GM11168 (cell line): ENCODE results near the gene KRTAP20-1.

Experiments
- in situ Hi-C: fragments of 300-500 bp; cut with MboI; formaldehyde crosslinking; loops from one replicate; pipeline ENCODE4 v1.12.0; 2022; ENCODE audit warnings: low sequenced_read_pairs; ENCODE audit not compliant: unreplicated experiment

The KRTAP20-1 gene

DNA sequence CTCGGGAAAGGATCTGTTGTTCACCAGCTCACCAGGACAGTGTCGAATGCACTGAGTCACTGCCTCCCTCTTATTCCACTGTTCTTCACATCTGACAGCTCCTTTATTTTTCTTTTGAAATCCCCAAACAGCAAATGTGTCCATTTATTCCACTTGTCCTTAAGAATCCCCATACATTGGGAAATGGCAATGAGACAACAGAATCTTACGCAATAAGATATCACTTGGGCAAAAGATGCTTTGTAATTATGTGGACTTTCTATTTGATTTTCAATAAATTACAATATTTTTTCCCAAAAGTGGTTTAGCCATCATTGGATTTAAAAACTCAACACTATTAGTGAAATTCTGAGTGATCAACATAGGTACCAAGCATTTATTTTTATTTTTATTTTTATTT, 22.5 kb downstream of the KRTAP20-1 start:
- in situ Hi-C loops = no loop called here

DNA sequence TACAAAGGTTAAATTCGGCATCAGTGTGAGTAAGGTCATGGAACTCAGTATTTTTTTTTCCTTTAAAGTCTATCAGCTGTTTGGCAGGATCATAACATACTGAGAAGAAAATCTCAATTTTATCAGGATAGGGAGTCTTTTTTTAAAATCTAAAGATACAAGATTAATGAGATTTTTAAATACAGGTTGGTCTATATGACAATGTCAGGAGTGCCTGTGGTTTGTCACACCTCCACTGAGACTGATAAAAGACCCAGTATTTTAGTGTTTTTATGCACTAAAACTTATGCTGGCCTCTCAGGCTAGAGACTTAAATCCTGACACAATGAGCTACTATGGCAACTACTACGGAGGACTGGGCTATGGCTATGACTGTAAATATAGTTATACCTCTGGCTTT, 26.3 kb downstream of the KRTAP20-1 start, which contains the start of gene KRTAP20-3:
KRTAP20-3 (plus strand) TSS at position 301 of the 400 bp plus-strand sequence.
- in situ Hi-C loops = no loop called here

DNA sequence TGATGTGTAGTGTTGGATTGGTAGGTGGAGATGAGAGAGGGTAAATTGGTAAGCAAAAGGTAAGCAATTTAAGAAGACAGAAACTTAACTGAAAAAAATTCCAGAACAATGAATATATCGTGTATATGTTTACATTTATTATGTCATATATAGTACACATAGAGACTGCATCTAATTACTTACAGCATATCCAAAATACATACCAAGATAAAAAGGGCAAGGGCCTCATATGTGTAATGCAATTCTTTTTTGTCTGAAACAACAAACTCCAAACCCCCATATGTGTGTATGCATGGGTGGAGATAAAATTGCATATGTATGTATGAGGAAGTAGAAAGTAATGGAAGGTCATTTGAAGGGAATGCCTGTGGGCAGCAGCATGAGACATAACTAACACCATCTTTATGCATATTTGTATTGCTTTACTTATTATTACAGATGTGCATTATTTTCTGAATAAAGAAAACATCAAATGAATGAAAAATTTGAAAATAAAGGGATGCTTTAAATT, 30.7 kb downstream of the KRTAP20-1 start:
- in situ Hi-C loops = no loop called here

DNA sequence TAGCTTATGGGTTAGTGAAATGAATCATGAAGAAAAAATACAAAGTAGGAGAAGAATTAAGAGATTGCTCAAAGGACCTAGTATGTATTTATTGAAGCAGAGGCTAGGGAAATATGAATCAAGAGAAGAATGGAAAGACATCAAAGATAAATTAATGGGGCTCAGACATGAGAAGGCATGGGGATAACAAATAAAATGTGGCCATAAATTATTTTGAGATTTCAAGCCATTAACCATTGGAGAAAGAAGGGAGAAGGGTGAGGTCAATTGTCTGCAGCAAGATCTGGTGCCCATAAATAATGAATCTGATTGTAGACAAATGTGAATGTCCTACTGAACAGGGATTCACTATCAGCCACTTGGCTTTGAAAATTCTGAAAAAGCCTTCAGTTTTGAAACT, 36.7 kb downstream of the KRTAP20-1 start:
- in situ Hi-C loops = no loop called here
